Naive thymus-derived CD4-positive, alpha-beta T cell (primary cell): ENCODE measurements around the gene MROH7. TPM values are rescaled to one million over a fixed set of nuclear protein-coding genes. Genes with fewer than 3 reads are reported as not detected.

Source experiments
- ATAC-seq: fragments of 150-1000 bp; cut with Tn5 transposase; 2 replicates; pipeline ENCODE4 v1.10.0; 2021; ENCODE audit warnings: mild to moderate bottlenecking, moderate library complexity
- CTCF ChIA-PET: fragments of 350-600 bp; sonication (Branson Sonifier 250); formaldehyde crosslinking; loops from one replicate; lab custom pipeline; 2021; ENCODE audit warnings: antibody characterized with exemption; lab: Charles Lee
- POLR2A ChIA-PET: fragments of 350-600 bp; sonication (Branson Sonifier 250); formaldehyde crosslinking; loops from one replicate; lab custom pipeline; 2021; ENCODE audit warnings: antibody characterized with exemption, inconsistent platforms; lab: Charles Lee
- DNase-seq, 9 donors: peaks; one replicate each; pipeline versions ENCODE4 v3.0.0 to v3.0.0-alpha.2; 2020 to 2022; ENCODE audit warnings: mixed read lengths in 1 of 9
- H3K27ac ChIP-seq: one replicate; pipeline ENCODE4 v1.7.0; 2013; ENCODE audit warnings: mild to moderate bottlenecking, low read depth, low read length, moderate library complexity
- H3K27me3 ChIP-seq, 2 donors: one replicate each; pipeline ENCODE4 v1.7.0; 2013; ENCODE audit warnings: low read length in 2 of 2, mild to moderate bottlenecking in 2 of 2, moderate library complexity in 2 of 2; ENCODE audit not compliant: control insufficient read depth in 2 of 2, insufficient read depth in 2 of 2
- H3K36me3 ChIP-seq, 3 experiments: 1 replicate in 2 of 3; 2 replicates in 1 of 3; pipeline ENCODE4 v1.7.0; 2013; ENCODE audit warnings: low read length in 3 of 3, mild to moderate bottlenecking in 3 of 3, moderate library complexity in 1 of 3; ENCODE audit not compliant: insufficient read depth in 3 of 3, control insufficient read depth in 2 of 3
- H3K4me1 ChIP-seq, 2 donors: one replicate each; pipeline ENCODE4 v1.7.0; 2013; ENCODE audit warnings: low read length in 2 of 2, mild to moderate bottlenecking in 2 of 2, moderate library complexity in 1 of 2; ENCODE audit not compliant: control insufficient read depth in 2 of 2, insufficient read depth in 2 of 2
- H3K4me3 ChIP-seq: 2 replicates; pipeline ENCODE4 v1.7.0; 2013; ENCODE audit warnings: mild to moderate bottlenecking, low read length
- H3K9me3 ChIP-seq, 3 experiments: 1 replicate in 2 of 3; 2 replicates in 1 of 3; pipeline ENCODE4 v1.7.0; 2013; ENCODE audit warnings: low read length in 3 of 3; ENCODE audit not compliant: control insufficient read depth in 2 of 3
- H3K27ac Mint-ChIP-seq, 9 donors: one replicate each; pipeline ENCODE4 v1.8.0; 2020 to 2022; ENCODE audit warnings: mixed read lengths in 9 of 9, mild to moderate bottlenecking in 8 of 9, moderate library complexity in 5 of 9, inconsistent platforms in 2 of 9
- H3K27me3 Mint-ChIP-seq, 5 donors: one replicate each; pipeline ENCODE4 v1.8.0; 2021 to 2022; ENCODE audit warnings: mixed read lengths in 5 of 5, mild to moderate bottlenecking in 1 of 5
- H3K36me3 Mint-ChIP-seq, 5 donors: one replicate each; pipeline ENCODE4 v1.8.0; 2020 to 2022; ENCODE audit warnings: mixed read lengths in 5 of 5, mild to moderate bottlenecking in 3 of 5, inconsistent platforms in 1 of 5
- H3K4me1 Mint-ChIP-seq, 7 donors: one replicate each; pipeline ENCODE4 v1.8.0; 2020 to 2022; ENCODE audit warnings: mixed read lengths in 7 of 7, mild to moderate bottlenecking in 3 of 7, inconsistent platforms in 1 of 7
- H3K4me3 Mint-ChIP-seq, 10 donors: one replicate each; pipeline ENCODE4 v1.8.0; 2020 to 2022; ENCODE audit warnings: mild to moderate bottlenecking in 10 of 10, mixed read lengths in 10 of 10, moderate library complexity in 6 of 10, inconsistent platforms in 2 of 10
- H3K9me3 Mint-ChIP-seq, 11 donors: one replicate each; pipeline ENCODE4 v1.8.0; 2020 to 2022; ENCODE audit warnings: mixed read lengths in 11 of 11, mild to moderate bottlenecking in 4 of 11, inconsistent platforms in 1 of 11, moderate library complexity in 1 of 11
- intact Hi-C, 2 donors: fragments of 100-400 bp; cut with micrococcal nuclease; formaldehyde crosslinking; loops; one replicate each; pipeline ENCODE4 v1.15.1; 2023
- polyA plus RNA-seq, 2 donors: library from polyadenylated mRNA; unstranded; fragments of 300-500 nt; fragmentation: Illumina TruSeq; gene quantifications; one replicate each; pipeline ENCODE4 v1.2.3, GENCODE V29; 2021
- total RNA-seq, 6 experiments: library from RNA in 5 of 6; stranded (reverse) in 5 of 6; gene quantifications; 1 replicate in 5 of 6; 2 replicates in 1 of 6; pipeline ENCODE4 v1.2.3 and lab custom pipeline; 2021 to 2026

The MROH7 gene
- total and polyA plus RNA-seq, 7 experiments from 2014 or later, result 0.15 to 1.9 (median 0.33) TPM; not detected in 3

- intact Hi-C loops, result no loop called here
Measured at GRCh38 chr1:54666333-54666732, 24.7 kb downstream of the MROH7 start.

GRCh38 chr1:54667797-54668196 lies 26.2 kb downstream of the MROH7 start:
- H3K4me3 ChIP-seq, result no peak overlapping the region
- intact Hi-C loops, result no loop called here
- Mint-ChIP-seq H3K4me1 (peaks cover 0 to 6% (median 0%) of the 10 kb centered on the region in 7 donors), H3K9me3 (no peaks in the 10 kb centered on the region), H3K36me3 (peaks cover 0 to under 1% (median 0%) of the 10 kb centered on the region in 5 donors), H3K4me3 (no peak overlapping the region), H3K27me3 (peaks cover 0 to 1% (median 0%) of the 10 kb centered on the region in 5 donors), H3K27ac (no peak overlapping the region)
- no peaks in the 10 kb centered on the region for H3K36me3 ChIP-seq
- ATAC-seq (no peak), DNase-seq (no peak)
- no peaks in the 10 kb centered on the region for H3K27me3 ChIP-seq
- ChIA-PET POLR2A (no interaction called here), CTCF (interaction anchor here (0.8 to 1.5 kb wide), 2 partner anchors 146 to 417 kb away, joined by 5 to 6 read pairs; no protein-coding TSS in a partner anchor)
- no peak overlapping the region for H3K27ac ChIP-seq
- no peaks in the 10 kb centered on the region for H3K4me1 ChIP-seq
- H3K9me3 ChIP-seq, result no peaks in the 10 kb centered on the region

More at GRCh38 chr1:54666333-54666732, 24.7 kb downstream of the MROH7 start:
- no peaks in the 10 kb centered on the region for H3K4me1 Mint-ChIP-seq
- H3K27ac Mint-ChIP-seq, result no peak overlapping the region
- DNase-seq, result no peak
- H3K36me3 Mint-ChIP-seq, result peaks cover 0 to 4% (median 0%) of the 10 kb centered on the region in 5 donors
- no peak overlapping the region for H3K4me3 ChIP-seq
- no peaks in the 10 kb centered on the region for H3K9me3 ChIP-seq
- H3K27me3 Mint-ChIP-seq, result peaks cover 0 to 1% (median 0%) of the 10 kb centered on the region in 5 donors
- H3K4me1 ChIP-seq, result no peaks in the 10 kb centered on the region
- CTCF ChIA-PET, result interaction anchor here (0.8 to 1.5 kb wide), 2 partner anchors 135 to 148 kb away, joined by 3 to 5 read pairs; no protein-coding TSS in a partner anchor
- H3K9me3 Mint-ChIP-seq, result no peaks in the 10 kb centered on the region
- no peaks in the 10 kb centered on the region for H3K36me3 ChIP-seq
- POLR2A ChIA-PET, result no interaction called here
- no peaks in the 10 kb centered on the region for H3K27me3 ChIP-seq
- no peak overlapping the region for H3K4me3 Mint-ChIP-seq
- no peak for ATAC-seq
- no peak overlapping the region for H3K27ac ChIP-seq

- H3K36me3 Mint-ChIP-seq, result no peaks in the 10 kb centered on the region
- intact Hi-C loops, result no loop called here
- no peaks in the 10 kb centered on the region for H3K27me3 ChIP-seq
- DNase-seq, result no peak
- H3K4me1 Mint-ChIP-seq, result peaks cover 0 to 6% (median 0%) of the 10 kb centered on the region in 7 donors
- no peaks in the 10 kb centered on the region for H3K9me3 Mint-ChIP-seq
- H3K9me3 ChIP-seq, result no peaks in the 10 kb centered on the region
- no peaks in the 10 kb centered on the region for H3K4me1 ChIP-seq
- H3K36me3 ChIP-seq, result no peaks in the 10 kb centered on the region
- H3K4me3 Mint-ChIP-seq, result no peak overlapping the region
- no peak overlapping the region for H3K27ac ChIP-seq
- H3K4me3 ChIP-seq, result no peak overlapping the region
- peaks cover 0 to 5% (median 0%) of the 10 kb centered on the region in 5 donors for H3K27me3 Mint-ChIP-seq
- no peak overlapping the region for H3K27ac Mint-ChIP-seq
- POLR2A ChIA-PET, result no interaction called here
- no peak for ATAC-seq
- CTCF ChIA-PET, result no interaction called here
Measured at GRCh38 chr1:54668567-54668966, 27.0 kb downstream of the MROH7 start.

GRCh38 chr1:54671985-54672608 lies 30.5 kb downstream of the MROH7 start:
- no peaks in the 10 kb centered on the region for H3K9me3 Mint-ChIP-seq
- Histone ChIP-seq H3K36me3 (no peaks in the 10 kb centered on the region), H3K27me3 (no peaks in the 10 kb centered on the region), H3K4me3 (no peak overlapping the region), H3K9me3 (no peaks in the 10 kb centered on the region), H3K27ac (no peak overlapping the region), H3K4me1 (no peaks in the 10 kb centered on the region)
- POLR2A ChIA-PET, result no interaction called here
- DNase-seq (peak; percentile 18 to 69 (median 53)), ATAC-seq (peak; percentile 86)
- peaks cover 0 to 10% (median 0%) of the 10 kb centered on the region in 5 donors for H3K27me3 Mint-ChIP-seq
- intact Hi-C loops, result loop anchor here (1.0 to 5.0 kb wide), 6 partner anchors 129 to 811 kb away; partner anchors contain the start of gene TTC22 (in 1 of the 2)
- H3K4me1 Mint-ChIP-seq, result peaks cover 0 to 6% (median 0%) of the 10 kb centered on the region in 7 donors
- no peaks in the 10 kb centered on the region for H3K36me3 Mint-ChIP-seq
- CTCF ChIA-PET, result interaction anchor here (0.5 to 1.2 kb wide), 2 partner anchors 134 to 138 kb away, joined by 3 to 4 read pairs; no protein-coding TSS in a partner anchor
- no peak overlapping the region for H3K27ac Mint-ChIP-seq
- H3K4me3 Mint-ChIP-seq, result no peak overlapping the region

GRCh38 chr1:54678776-54679643 lies 37.4 kb downstream of the MROH7 start:
- no peaks in the 10 kb centered on the region for H3K27me3 ChIP-seq
- Mint-ChIP-seq H3K9me3 (no peaks in the 10 kb centered on the region), H3K27ac (no peak overlapping the region), H3K4me1 (peaks cover 0 to 1% (median 0%) of the 10 kb centered on the region in 7 donors), H3K36me3 (no peaks in the 10 kb centered on the region), H3K27me3 (peaks cover 0 to 5% (median 0%) of the 10 kb centered on the region in 5 donors), H3K4me3 (no peak overlapping the region)
- no peak overlapping the region for H3K4me3 ChIP-seq
- no peaks in the 10 kb centered on the region for H3K36me3 ChIP-seq
- no peaks in the 10 kb centered on the region for H3K9me3 ChIP-seq
- no peak overlapping the region for H3K27ac ChIP-seq
- POLR2A ChIA-PET, result no interaction called here
- no peak for ATAC-seq
- H3K4me1 ChIP-seq, result no peaks in the 10 kb centered on the region
- intact Hi-C loops, result no loop called here
- no peak for DNase-seq
- CTCF ChIA-PET, result interaction anchor here (1.4 kb wide), 1 partner anchor 131 kb away, joined by 4 read pairs; no protein-coding TSS in a partner anchor

- Histone ChIP-seq H3K4me3 (no peak overlapping the region), H3K36me3 (no peaks in the 10 kb centered on the region), H3K27me3 (no peaks in the 10 kb centered on the region), H3K9me3 (no peaks in the 10 kb centered on the region), H3K27ac (no peak overlapping the region), H3K4me1 (no peaks in the 10 kb centered on the region)
- H3K27ac Mint-ChIP-seq, result no peak overlapping the region
- H3K4me1 Mint-ChIP-seq, result peaks cover 0 to 1% (median 0%) of the 10 kb centered on the region in 7 donors
- H3K4me3 Mint-ChIP-seq, result no peak overlapping the region
- H3K27me3 Mint-ChIP-seq, result peaks cover 0 to 6% (median 0%) of the 10 kb centered on the region in 5 donors
- ATAC-seq (no peak), DNase-seq (no peak)
- H3K9me3 Mint-ChIP-seq, result no peaks in the 10 kb centered on the region
- no peaks in the 10 kb centered on the region for H3K36me3 Mint-ChIP-seq
- intact Hi-C loops, result no loop called here
- POLR2A ChIA-PET, result interaction anchor here (0.7 kb wide), 1 partner anchor 22 kb away, joined by 3 read pairs; no protein-coding TSS in a partner anchor
- CTCF ChIA-PET, result interaction anchor here (1.4 kb wide), 1 partner anchor 130 kb away, joined by 4 read pairs; no protein-coding TSS in a partner anchor
Measured at GRCh38 chr1:54679706-54680105, 38.1 kb downstream of the MROH7 start.
